ENCODE measurements around the gene DMD.

The DMD gene

GRCh38 chrX:31845003-31845402 is 1366.3 kb downstream of the DMD start:
- no peak for DNase-seq (ENCODE audit: low read depth, low spot score)
- H3K4me3 ChIP-seq (ENCODE audit: low read depth, low read length): no peak overlapping the region
- in situ Hi-C loops (cut with HindIII; ENCODE audit: low sequenced_read_pairs): no loop called here
- TF ChIP-seq CTCF (IDR thresholded peaks at IDR 0.05; ENCODE audit: low read depth, low read length): no peak

GRCh38 chrX:31838617-31839016 is 1372.7 kb downstream of the DMD start:
- no peak overlapping the region for H3K4me3 ChIP-seq (ENCODE audit: low read depth, low read length)
- DNase-seq (ENCODE audit: low read depth, low spot score): no peak
- in situ Hi-C loops (cut with HindIII; ENCODE audit: low sequenced_read_pairs): no loop called here
- no peak for TF ChIP-seq CTCF (IDR thresholded peaks at IDR 0.05; ENCODE audit: low read depth, low read length)

GRCh38 chrX:31837445-31838049 is 1373.8 kb downstream of the DMD start:
- no peak overlapping the region for H3K4me3 ChIP-seq (ENCODE audit: low read depth, low read length)
- TF ChIP-seq CTCF (IDR thresholded peaks at IDR 0.05; ENCODE audit: low read depth, low read length): no peak
- no peak for DNase-seq (ENCODE audit: low read depth, low spot score)
- in situ Hi-C loops (cut with HindIII; ENCODE audit: low sequenced_read_pairs): no loop called here

GRCh38 chrX:31836479-31836878 is 1374.9 kb downstream of the DMD start:
- in situ Hi-C loops (cut with HindIII; ENCODE audit: low sequenced_read_pairs): no loop called here
- DNase-seq (ENCODE audit: low read depth, low spot score): no peak
- no peak for TF ChIP-seq CTCF (IDR thresholded peaks at IDR 0.05; ENCODE audit: low read depth, low read length)
- H3K4me3 ChIP-seq (ENCODE audit: low read depth, low read length): no peak overlapping the region

GRCh38 chrX:31832263-31832662 is 1379.1 kb downstream of the DMD start:
- no peak for TF ChIP-seq CTCF (IDR thresholded peaks at IDR 0.05; ENCODE audit: low read depth, low read length)
- no peak for DNase-seq (ENCODE audit: low read depth, low spot score)
- no peak overlapping the region for H3K4me3 ChIP-seq (ENCODE audit: low read depth, low read length)
- in situ Hi-C loops (cut with HindIII; ENCODE audit: low sequenced_read_pairs): no loop called here

- no peak for DNase-seq (ENCODE audit: low read depth, low spot score)
- TF ChIP-seq CTCF (IDR thresholded peaks at IDR 0.05; ENCODE audit: low read depth, low read length): no peak
- in situ Hi-C loops (cut with HindIII; ENCODE audit: low sequenced_read_pairs): no loop called here
- H3K4me3 ChIP-seq (ENCODE audit: low read depth, low read length): no peak overlapping the region
Observed at GRCh38 chrX:31820430-31821210, 1390.7 kb downstream of the DMD start.

Data from astrocyte of the spinal cord (primary cell).